ENCODE measurements around the gene NKTR. TPM values are rescaled to one million over a fixed set of nuclear protein-coding genes. Genes with fewer than 3 reads are reported as not detected.

Gene NKTR
- total and polyA plus RNA-seq, 7 experiments from 2014 or later, result 10.9 to 275 (median 209) TPM

DNA sequence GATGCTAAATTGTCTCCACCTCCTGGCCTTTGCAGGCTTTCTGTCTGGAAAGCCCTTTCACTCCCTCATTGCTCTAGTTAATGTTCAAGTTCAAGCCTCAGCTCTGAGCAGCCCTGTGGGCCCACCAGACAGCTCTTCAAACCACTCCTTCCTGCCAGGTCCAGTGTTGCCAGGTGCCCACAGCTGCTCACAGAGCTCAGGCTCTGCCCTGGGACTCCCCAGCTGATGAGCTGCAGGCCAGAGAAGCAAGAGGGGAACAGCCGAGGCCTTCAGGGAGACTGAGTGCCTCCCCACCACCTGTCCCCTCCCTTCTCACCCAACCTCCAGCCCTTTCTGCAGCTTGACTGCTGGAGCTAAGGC, 51.7 kb downstream of the NKTR start:
- DNase-seq, result no peak
- ATAC-seq, result no peak
- POLR2A ChIA-PET, result interaction anchor here (0.8 to 1.4 kb wide), 3 partner anchors 31 to 1103 kb away, joined by 3 read pairs; no protein-coding TSS in a partner anchor

DNA sequence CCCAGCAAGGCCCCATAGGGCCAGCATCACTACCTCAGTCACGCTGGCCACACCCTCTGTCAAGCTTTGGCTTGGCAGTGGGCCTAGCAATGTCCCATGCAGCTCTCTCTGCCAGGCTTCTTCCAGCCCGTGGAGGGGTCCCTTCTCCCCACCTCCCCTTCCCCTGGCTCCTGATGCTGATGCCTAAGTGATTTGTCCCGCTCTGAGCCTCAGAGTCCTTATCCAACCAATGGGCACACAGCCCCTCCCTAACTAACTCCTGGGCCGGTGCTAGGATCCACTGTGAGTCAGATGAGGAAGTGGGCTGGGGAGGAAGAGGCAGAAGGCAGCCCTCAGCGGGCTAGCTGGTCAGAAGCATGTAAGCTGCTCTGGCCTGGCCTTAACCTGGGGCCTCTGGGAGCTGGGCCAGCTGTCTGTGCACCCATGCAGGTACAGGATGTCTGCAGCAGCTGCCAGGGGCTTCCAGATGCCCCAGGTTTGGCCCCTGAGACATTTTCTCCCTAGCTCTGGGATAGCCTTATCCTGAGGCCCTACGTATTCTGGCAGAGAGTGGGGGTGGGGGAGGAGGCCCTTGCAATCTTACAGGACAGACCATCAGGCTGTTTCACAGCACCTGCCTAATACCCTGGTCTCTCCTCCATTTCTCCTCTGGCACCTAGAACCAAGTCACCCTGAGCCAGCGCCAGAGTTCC, 52.3 kb downstream of the NKTR start:
- H3K9me3 Mint-ChIP-seq, result no peaks in the 10 kb centered on the region
- H3K27me3 Mint-ChIP-seq, result peaks cover 0 to 4% (median 0%) of the 10 kb centered on the region in 5 donors
- H3K27ac ChIP-seq (ENCODE audit: low read depth, low read length), result no peak overlapping the region
- H3K4me1 ChIP-seq (ENCODE audit: control insufficient read depth in 2 of 2, insufficient read depth in 2 of 2, low read length in 2 of 2), result peaks cover 5 to 12% of the 10 kb centered on the region in 2 donors
- H3K27ac Mint-ChIP-seq, result peak overlapping the region in 3 of 9 donors; percentile 32 to 57 (median 48)
- H3K4me1 Mint-ChIP-seq, result peaks cover 9 to 22% (median 12%) of the 10 kb centered on the region in 7 donors
- no peaks in the 10 kb centered on the region for H3K9me3 ChIP-seq (ENCODE audit: control insufficient read depth in 2 of 3, low read length in 3 of 3)
- intact Hi-C loops (cut with micrococcal nuclease), result loop anchor here in 1 of 2 donors (1.0 to 5.0 kb wide), 2 partner anchors 14 to 150 kb away; partner anchors contain the start of gene VIPR1
- CTCF ChIA-PET, result interaction anchor here (0.6 kb wide), 1 partner anchor 22 kb away, joined by 3 read pairs; no protein-coding TSS in a partner anchor
- no peaks in the 10 kb centered on the region for H3K27me3 ChIP-seq (ENCODE audit: control insufficient read depth in 2 of 2, insufficient read depth in 2 of 2, low read length in 2 of 2)
- DNase-seq, result no peak
- H3K4me3 ChIP-seq (ENCODE audit: low read length), result no peak overlapping the region
- H3K36me3 Mint-ChIP-seq, result peaks cover 0 to 7% (median 0%) of the 10 kb centered on the region in 5 donors
- POLR2A ChIA-PET, result interaction anchor here (1.1 kb wide), 1 partner anchor 59 kb away, joined by 3 read pairs; no protein-coding TSS in a partner anchor
- H3K36me3 ChIP-seq (ENCODE audit: control insufficient read depth in 2 of 3, insufficient read depth in 3 of 3, low read length in 3 of 3), result peaks cover 0 to 10% (median 0%) of the 10 kb centered on the region in 3 experiments
- ATAC-seq, result peak; percentile 76
- peak overlapping the region in 9 of 10 donors; percentile 66 to 91 (median 82) for H3K4me3 Mint-ChIP-seq

More for the DNA sequence above, 51.7 kb downstream of the NKTR start:
- peaks cover 5 to 12% of the 10 kb centered on the region in 2 donors for H3K4me1 ChIP-seq (ENCODE audit: control insufficient read depth in 2 of 2, insufficient read depth in 2 of 2, low read length in 2 of 2)
- Mint-ChIP-seq H3K4me1 (peaks cover 9 to 24% (median 12%) of the 10 kb centered on the region in 7 donors), H3K4me3 (peak overlapping the region in 1 of 10 donors; percentile 21), H3K9me3 (no peaks in the 10 kb centered on the region), H3K27me3 (peaks cover 0 to 4% (median 0%) of the 10 kb centered on the region in 5 donors), H3K36me3 (peaks cover 0 to 8% (median 0%) of the 10 kb centered on the region in 5 donors), H3K27ac (peak overlapping the region in 2 of 9 donors; percentile 33 to 56)
- H3K27ac ChIP-seq (ENCODE audit: low read depth, low read length), result no peak overlapping the region
- CTCF ChIA-PET, result interaction anchor here (0.6 kb wide), 1 partner anchor 22 kb away, joined by 3 read pairs; no protein-coding TSS in a partner anchor
- H3K36me3 ChIP-seq (ENCODE audit: control insufficient read depth in 2 of 3, insufficient read depth in 3 of 3, low read length in 3 of 3), result peaks cover 0 to 15% (median 5%) of the 10 kb centered on the region in 3 experiments
- intact Hi-C loops (cut with micrococcal nuclease), result loop anchor here in 1 of 2 donors (1.0 to 5.0 kb wide), 2 partner anchors 14 to 150 kb away; partner anchors contain the start of gene VIPR1
- H3K27me3 ChIP-seq (ENCODE audit: control insufficient read depth in 2 of 2, insufficient read depth in 2 of 2, low read length in 2 of 2), result no peaks in the 10 kb centered on the region
- H3K9me3 ChIP-seq (ENCODE audit: control insufficient read depth in 2 of 3, low read length in 3 of 3), result no peaks in the 10 kb centered on the region
- H3K4me3 ChIP-seq (ENCODE audit: low read length), result no peak overlapping the region

GRCh38 chr3:42653303-42653559, 52.7 kb downstream of the NKTR start:
- H3K36me3 Mint-ChIP-seq, result peaks cover 0 to 7% (median 0%) of the 10 kb centered on the region in 5 donors
- Histone ChIP-seq H3K4me3 (ENCODE audit: low read length) (no peak overlapping the region), H3K4me1 (ENCODE audit: control insufficient read depth in 2 of 2, insufficient read depth in 2 of 2, low read length in 2 of 2) (peaks cover 5 to 12% of the 10 kb centered on the region in 2 donors), H3K9me3 (ENCODE audit: control insufficient read depth in 2 of 3, low read length in 3 of 3) (no peaks in the 10 kb centered on the region), H3K27me3 (ENCODE audit: control insufficient read depth in 2 of 2, insufficient read depth in 2 of 2, low read length in 2 of 2) (no peaks in the 10 kb centered on the region), H3K27ac (ENCODE audit: low read depth, low read length) (no peak overlapping the region), H3K36me3 (ENCODE audit: control insufficient read depth in 2 of 3, insufficient read depth in 3 of 3, low read length in 3 of 3) (peaks cover 0 to 5% (median 0%) of the 10 kb centered on the region in 3 experiments)
- no peak for DNase-seq
- ChIA-PET POLR2A (no interaction called here), CTCF (no interaction called here)
- peaks cover 0 to 4% (median 0%) of the 10 kb centered on the region in 5 donors for H3K27me3 Mint-ChIP-seq
- H3K4me3 Mint-ChIP-seq, result peak overlapping the region; percentile 64 to 91 (median 79)
- H3K27ac Mint-ChIP-seq, result peak overlapping the region in 3 of 9 donors; percentile 32 to 57 (median 48)
- H3K4me1 Mint-ChIP-seq, result peaks cover 9 to 19% (median 12%) of the 10 kb centered on the region in 7 donors
- ATAC-seq, result no peak
- intact Hi-C loops (cut with micrococcal nuclease), result loop anchor here in 1 of 2 donors (5.0 kb wide), 1 partner anchor 151 kb away; the partner anchor contains the start of gene VIPR1
- H3K9me3 Mint-ChIP-seq, result no peaks in the 10 kb centered on the region

- H3K9me3 ChIP-seq (ENCODE audit: control insufficient read depth in 2 of 3, low read length in 3 of 3), result no peaks in the 10 kb centered on the region
- H3K4me3 Mint-ChIP-seq, result peak within 1 kb of the TSS; percentile 64 to 91 (median 82)
- H3K4me1 ChIP-seq (ENCODE audit: control insufficient read depth in 2 of 2, insufficient read depth in 2 of 2, low read length in 2 of 2), result peaks cover 5 to 12% of the 10 kb centered on the region in 2 donors
- H3K27ac ChIP-seq (ENCODE audit: low read depth, low read length), result peak within 1 kb of the TSS; percentile 31
- intact Hi-C loops (cut with micrococcal nuclease), result loop anchor here (2.0 to 5.0 kb wide), 2 partner anchors 15 to 151 kb away; partner anchors contain the start of gene VIPR1 (in 1 of the 2)
- H3K27me3 ChIP-seq (ENCODE audit: control insufficient read depth in 2 of 2, insufficient read depth in 2 of 2, low read length in 2 of 2), result no peaks in the 10 kb centered on the region
- peaks cover 9 to 19% (median 12%) of the 10 kb centered on the region in 7 donors for H3K4me1 Mint-ChIP-seq
- POLR2A ChIA-PET, result interaction anchor here (1.4 kb wide), 1 partner anchor 53 kb away, joined by 6 read pairs; the partner anchor contains the start of gene NKTR
- ATAC-seq, result peak; percentile 25
- peak in 1 of 9 donors; percentile 16 for DNase-seq
- H3K4me3 ChIP-seq (ENCODE audit: low read length), result peak within 1 kb of the TSS; percentile 47
- H3K9me3 Mint-ChIP-seq, result no peaks in the 10 kb centered on the region
- H3K27me3 Mint-ChIP-seq, result peaks cover 0 to 4% (median 0%) of the 10 kb centered on the region in 5 donors
- H3K36me3 ChIP-seq (ENCODE audit: control insufficient read depth in 2 of 3, insufficient read depth in 3 of 3, low read length in 3 of 3), result peaks cover 0 to 5% (median 0%) of the 10 kb centered on the region in 3 experiments
- H3K36me3 Mint-ChIP-seq, result peaks cover 0 to 6% (median 0%) of the 10 kb centered on the region in 5 donors
- H3K27ac Mint-ChIP-seq, result peak within 1 kb of the TSS in 5 of 9 donors; percentile 24 to 77 (median 57)
- CTCF ChIA-PET, result no interaction called here
These were observed 53.3 kb downstream of the NKTR start, which contains the start of gene ZBTB47 for GRCh38 chr3:42653560-42654330. ZBTB47 (plus strand) TSS chr3:42653697; CDS start chr3:42658356, 4,659 bp downstream.

DNA sequence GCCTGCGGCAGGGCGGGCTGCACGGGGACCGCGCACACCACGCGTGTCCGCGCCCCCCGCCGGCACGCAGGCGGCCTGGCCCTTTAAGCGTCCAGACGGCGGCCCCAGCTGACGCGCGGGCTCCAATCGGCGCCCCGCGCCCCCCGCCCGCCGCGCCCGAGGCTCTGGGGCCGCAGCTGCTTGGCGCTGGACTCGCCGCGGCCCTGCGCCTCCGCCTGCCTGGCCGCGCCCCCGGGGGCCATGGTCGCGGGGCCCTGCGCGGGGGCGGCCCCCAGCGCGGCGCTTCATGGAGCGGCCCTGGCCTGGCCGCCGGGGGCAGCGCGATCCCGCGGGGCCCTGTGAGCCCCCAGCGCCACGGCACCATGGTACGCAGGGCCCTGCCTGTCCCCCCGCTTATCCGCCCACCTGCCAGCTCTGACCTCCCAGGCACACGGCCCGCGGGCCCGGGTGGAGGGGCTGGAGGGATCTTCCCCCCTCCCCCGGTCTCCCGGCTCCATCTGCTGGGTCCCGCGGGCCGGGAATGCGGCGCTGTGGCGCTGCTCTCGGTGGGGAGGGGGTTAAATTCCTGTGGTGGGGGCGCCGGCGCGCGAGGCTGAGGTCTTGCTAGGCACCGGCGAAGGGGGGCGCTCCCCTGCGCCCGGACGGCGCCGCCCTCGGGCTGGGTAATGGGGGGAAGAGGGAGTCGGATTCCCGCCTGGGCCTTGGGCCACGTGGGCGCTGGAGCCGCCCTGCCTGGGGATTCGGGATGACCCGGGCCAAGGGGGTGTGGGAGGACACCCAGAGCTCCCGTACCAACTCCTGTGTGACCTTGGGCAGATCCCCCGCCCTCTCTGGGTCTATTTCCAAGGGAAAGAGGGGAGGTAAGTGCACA, 54.1 kb downstream of the NKTR start:
- Mint-ChIP-seq H3K36me3 (no peaks in the 10 kb centered on the region), H3K4me1 (peaks cover 9 to 21% (median 12%) of the 10 kb centered on the region in 7 donors)

More for the DNA sequence above, 54.1 kb downstream of the NKTR start:
- Histone ChIP-seq H3K27ac (ENCODE audit: low read depth, low read length) (peak overlapping the region; percentile 31), H3K4me1 (ENCODE audit: control insufficient read depth in 2 of 2, insufficient read depth in 2 of 2, low read length in 2 of 2) (peaks cover 5 to 12% of the 10 kb centered on the region in 2 donors), H3K36me3 (ENCODE audit: control insufficient read depth in 2 of 3, insufficient read depth in 3 of 3, low read length in 3 of 3) (peaks cover 0 to 5% (median 0%) of the 10 kb centered on the region in 3 experiments), H3K9me3 (ENCODE audit: control insufficient read depth in 2 of 3, low read length in 3 of 3) (no peaks in the 10 kb centered on the region), H3K27me3 (ENCODE audit: control insufficient read depth in 2 of 2, insufficient read depth in 2 of 2, low read length in 2 of 2) (no peaks in the 10 kb centered on the region), H3K4me3 (ENCODE audit: low read length) (peak overlapping the region; percentile 47)
- intact Hi-C loops (cut with micrococcal nuclease), result loop anchor here (2.0 to 5.0 kb wide), 3 partner anchors 16 to 152 kb away; partner anchors contain the start of gene VIPR1 (in 1 of the 2)
- ChIA-PET CTCF (no interaction called here), POLR2A (interaction anchor here (1.4 kb wide), 1 partner anchor 54 kb away, joined by 6 read pairs; the partner anchor contains the start of gene NKTR)
- Mint-ChIP-seq H3K27ac (peak overlapping the region in 1 of 9 donors; percentile 42), H3K9me3 (no peaks in the 10 kb centered on the region), H3K27me3 (peaks cover 0 to 4% (median 0%) of the 10 kb centered on the region in 5 donors), H3K4me3 (peak overlapping the region in 9 of 10 donors; percentile 25 to 91 (median 62))
- peak; percentile 50 for ATAC-seq
- no peak for DNase-seq

Data from naive thymus-derived CD4-positive, alpha-beta T cell (primary cell).